WTC11 (cell line): ENCODE data around the gene LPGAT1. TPM values are rescaled to one million over a fixed set of nuclear protein-coding genes. Genes with fewer than 3 reads are reported as not detected.

ENCODE experiments used
- ATAC-seq: fragments of 200-7000 bp; cut with Tn5 transposase; 2 replicates; pipeline ENCODE4 v1.10.0; 2021; ENCODE audit warnings: mild to moderate bottlenecking, moderate library complexity
- CTCF ChIA-PET: fragments of 300-600 bp; sonication (Branson Sonifier 250); formaldehyde crosslinking; loops from one replicate; lab custom pipeline; 2021; ENCODE audit warnings: antibody characterized with exemption; lab: Charles Lee
- POLR2A ChIA-PET: fragments of 350-600 bp; sonication (Branson Sonifier 250); formaldehyde crosslinking; loops from one replicate; lab custom pipeline; 2021; ENCODE audit warnings: antibody characterized with exemption; lab: Charles Lee
- DNase-seq: peaks from one replicate; pipeline ENCODE4 v3.0.0; 2021; ENCODE audit warnings: low spot score
- H3K27ac Mint-ChIP-seq: 2 replicates; pipeline ENCODE4 v1.8.0; 2021; ENCODE audit warnings: mixed read lengths
- H3K27me3 Mint-ChIP-seq: 2 replicates; pipeline ENCODE4 v1.8.0; 2021; ENCODE audit warnings: low read depth, mild to moderate bottlenecking, moderate library complexity, mixed read lengths
- H3K36me3 Mint-ChIP-seq: 2 replicates; pipeline ENCODE4 v1.8.0; 2021; ENCODE audit warnings: mixed read lengths
- H3K4me1 Mint-ChIP-seq: 2 replicates; pipeline ENCODE4 v1.8.0; 2022; ENCODE audit warnings: mixed read lengths
- H3K4me3 Mint-ChIP-seq: 2 replicates; pipeline ENCODE4 v1.8.0; 2021; ENCODE audit warnings: mild to moderate bottlenecking, moderate library complexity, mixed read lengths
- H3K9me3 Mint-ChIP-seq: 2 replicates; pipeline ENCODE4 v1.8.0; 2021; ENCODE audit warnings: mixed read lengths
- ATF3 ChIP-seq: sonication (generic); formaldehyde crosslinking; conservative IDR thresholded peaks from 2 replicates; pipeline ENCODE4 v1.8.1; 2022; ENCODE audit warnings: mild to moderate bottlenecking, missing genetic modification reagents
- FOXJ3 ChIP-seq: sonication (generic); formaldehyde crosslinking; IDR thresholded peaks from 2 replicates; pipeline ENCODE4 v1.9.0; 2021; ENCODE audit warnings: missing genetic modification reagents, mild to moderate bottlenecking, borderline replicate concordance
- GTF2I ChIP-seq: fragments of 250-450 bp; sonication (Bioruptor Pico); conservative IDR thresholded peaks from 2 replicates; pipeline ENCODE4 v1.4.0; 2021; ENCODE audit warnings: mild to moderate bottlenecking
- MXD4 ChIP-seq: fragments of 250-450 bp; sonication (Bioruptor Pico); IDR thresholded peaks from 2 replicates; pipeline ENCODE4 v1.8.0; 2021; ENCODE audit warnings: mild to moderate bottlenecking, moderate library complexity, borderline replicate concordance
- NFYB ChIP-seq: sonication (generic); formaldehyde crosslinking; conservative IDR thresholded peaks from 2 replicates; pipeline ENCODE4 v1.8.0; 2022; ENCODE audit warnings: low read depth, missing genetic modification reagents
- NR1H2 ChIP-seq: sonication (generic); formaldehyde crosslinking; IDR thresholded peaks from 2 replicates; pipeline ENCODE4 v1.9.0; 2021; ENCODE audit warnings: mild to moderate bottlenecking, moderate library complexity, missing genetic modification reagents
- NR3C1 ChIP-seq: sonication (generic); formaldehyde crosslinking; conservative IDR thresholded peaks from 2 replicates; pipeline ENCODE4 v1.8.1; 2023; ENCODE audit warnings: low read depth, mild to moderate bottlenecking, missing genetic modification reagents
- OVOL2 ChIP-seq: fragments of 250-450 bp; sonication (Bioruptor Pico); IDR thresholded peaks from 2 replicates; pipeline ENCODE4 v1.9.0; 2021; ENCODE audit warnings: mild to moderate bottlenecking, borderline replicate concordance
- PRRX2 ChIP-seq: fragments of 250-450 bp; sonication (Bioruptor Pico); IDR thresholded peaks from 2 replicates; pipeline ENCODE4 v1.8.0; 2021; ENCODE audit warnings: mild to moderate bottlenecking
- RELA ChIP-seq: sonication (generic); formaldehyde crosslinking; IDR thresholded peaks from 2 replicates; pipeline ENCODE4 v1.8.1; 2022; ENCODE audit warnings: missing genetic modification reagents, mild to moderate bottlenecking, borderline replicate concordance
- TEAD1 ChIP-seq: sonication (generic); formaldehyde crosslinking; IDR thresholded peaks from 2 replicates; pipeline ENCODE4 v1.8.0; 2022; ENCODE audit warnings: mild to moderate bottlenecking, missing genetic modification reagents
- TP53 ChIP-seq: sonication (generic); formaldehyde crosslinking; IDR thresholded peaks from 2 replicates; pipeline ENCODE4 v1.8.1; 2023; ENCODE audit warnings: mild to moderate bottlenecking, missing genetic modification reagents
- ZBTB21 ChIP-seq: sonication (generic); formaldehyde crosslinking; IDR thresholded peaks from 2 replicates; pipeline ENCODE4 v1.8.1; 2023; ENCODE audit warnings: mild to moderate bottlenecking, missing genetic modification reagents, borderline replicate concordance
- ZNF121 ChIP-seq: sonication (generic); formaldehyde crosslinking; IDR thresholded peaks from 2 replicates; pipeline ENCODE4 v1.8.0; 2023; ENCODE audit warnings: missing genetic modification reagents
- ZNF416 ChIP-seq: fragments of 250-450 bp; sonication (Bioruptor Pico); IDR thresholded peaks from 2 replicates; pipeline ENCODE4 v1.9.0; 2021; ENCODE audit warnings: mild to moderate bottlenecking, inconsistent platforms
- total RNA-seq: library from RNA; stranded (reverse); gene quantifications from 3 replicates; pipeline ENCODE4 v1.2.3, GENCODE V29; 2021
- TF ChIP-seq, protein P1 (sequence below): fragments of 250-450 bp; sonication (Bioruptor Pico); IDR thresholded peaks from 2 replicates; pipeline ENCODE4 v1.9.0; 2021; ENCODE audit warnings: moderate library complexity, mild to moderate bottlenecking, inconsistent platforms, borderline replicate concordance
- TF ChIP-seq, protein P2 (sequence below): sonication (generic); formaldehyde crosslinking; conservative IDR thresholded peaks from 2 replicates; pipeline ENCODE4 v1.8.1; 2023; ENCODE audit warnings: mild to moderate bottlenecking, low read depth, missing genetic modification reagents, moderate library complexity
- TF ChIP-seq, protein P3 (sequence below): sonication (generic); formaldehyde crosslinking; IDR thresholded peaks from 2 replicates; pipeline ENCODE4 v1.8.0; 2022; ENCODE audit warnings: mild to moderate bottlenecking, missing genetic modification reagents
- TF ChIP-seq, protein P4 (sequence below): sonication (generic); formaldehyde crosslinking; IDR thresholded peaks from 2 replicates; pipeline ENCODE4 v1.8.0; 2022; ENCODE audit warnings: mild to moderate bottlenecking, missing genetic modification reagents
- TF ChIP-seq, protein P5 (sequence below): sonication (generic); formaldehyde crosslinking; IDR thresholded peaks from 2 replicates; pipeline ENCODE4 v1.8.0; 2022; ENCODE audit warnings: mild to moderate bottlenecking, missing genetic modification reagents
- TF ChIP-seq, protein P6 (sequence below): sonication (generic); formaldehyde crosslinking; IDR thresholded peaks from 2 replicates; pipeline ENCODE4 v1.8.1; 2023; ENCODE audit warnings: mild to moderate bottlenecking, moderate library complexity, missing genetic modification reagents

The LPGAT1 gene
- total RNA-seq, 1 experiment from 2014 or later, result 15.1 TPM

DNA sequence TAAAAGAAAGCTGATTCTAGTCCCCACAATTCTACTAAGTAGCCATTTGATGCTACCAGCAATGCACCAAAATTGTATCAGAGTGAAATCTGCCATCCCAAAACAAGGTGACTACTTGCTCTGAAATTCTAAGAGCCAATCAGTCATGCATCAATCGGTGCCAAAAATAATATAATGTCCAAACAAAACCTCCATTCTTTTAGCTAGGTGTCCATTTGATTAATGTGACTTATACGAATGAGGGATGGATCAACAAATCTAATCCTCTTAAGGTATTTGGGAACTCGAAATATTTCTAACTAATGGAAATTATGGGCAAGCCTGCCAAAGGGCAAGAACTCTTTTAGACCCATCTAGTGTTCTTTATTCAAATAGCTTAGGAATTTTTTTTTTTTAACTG lies 88.8 kb downstream of the LPGAT1 start:
- no peak for DNase-seq
- ChIA-PET POLR2A (interaction anchor here (0.6 kb wide), 2 partner anchors 43 to 74 kb away, joined by 3 to 4 read pairs; no protein-coding TSS in a partner anchor), CTCF (interaction anchor here (0.5 kb wide), 1 partner anchor 364 kb away, joined by 4 read pairs; no protein-coding TSS in a partner anchor)
- no peak overlapping the region for H3K27ac Mint-ChIP-seq
- H3K9me3 Mint-ChIP-seq, result no peaks in the 10 kb centered on the region
- H3K27me3 Mint-ChIP-seq, result no peaks in the 10 kb centered on the region
- ATAC-seq, result no peak
- TF ChIP-seq GTF2I (CRISPR knock-in tag) (no peak), MXD4 (CRISPR knock-in tag) (no peak), OVOL2 (CRISPR knock-in tag) (no peak), ZBTB21 (CRISPR knock-in tag) (no peak), ATF3 (CRISPR knock-in tag) (no peak), FOXJ3 (no peak)
- TF ChIP-seq, protein P1, sequence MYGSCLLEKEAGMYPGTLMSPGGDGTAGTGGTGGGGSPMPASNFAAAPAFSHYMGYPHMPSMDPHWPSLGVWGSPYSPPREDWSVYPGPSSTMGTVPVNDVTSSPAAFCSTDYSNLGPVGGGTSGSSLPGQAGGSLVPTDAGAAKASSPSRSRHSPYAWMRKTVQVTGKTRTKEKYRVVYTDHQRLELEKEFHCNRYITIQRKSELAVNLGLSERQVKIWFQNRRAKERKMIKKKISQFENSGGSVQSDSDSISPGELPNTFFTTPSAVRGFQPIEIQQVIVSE (CRISPR knock-in tag), result no peak
- TF ChIP-seq, protein P2, sequence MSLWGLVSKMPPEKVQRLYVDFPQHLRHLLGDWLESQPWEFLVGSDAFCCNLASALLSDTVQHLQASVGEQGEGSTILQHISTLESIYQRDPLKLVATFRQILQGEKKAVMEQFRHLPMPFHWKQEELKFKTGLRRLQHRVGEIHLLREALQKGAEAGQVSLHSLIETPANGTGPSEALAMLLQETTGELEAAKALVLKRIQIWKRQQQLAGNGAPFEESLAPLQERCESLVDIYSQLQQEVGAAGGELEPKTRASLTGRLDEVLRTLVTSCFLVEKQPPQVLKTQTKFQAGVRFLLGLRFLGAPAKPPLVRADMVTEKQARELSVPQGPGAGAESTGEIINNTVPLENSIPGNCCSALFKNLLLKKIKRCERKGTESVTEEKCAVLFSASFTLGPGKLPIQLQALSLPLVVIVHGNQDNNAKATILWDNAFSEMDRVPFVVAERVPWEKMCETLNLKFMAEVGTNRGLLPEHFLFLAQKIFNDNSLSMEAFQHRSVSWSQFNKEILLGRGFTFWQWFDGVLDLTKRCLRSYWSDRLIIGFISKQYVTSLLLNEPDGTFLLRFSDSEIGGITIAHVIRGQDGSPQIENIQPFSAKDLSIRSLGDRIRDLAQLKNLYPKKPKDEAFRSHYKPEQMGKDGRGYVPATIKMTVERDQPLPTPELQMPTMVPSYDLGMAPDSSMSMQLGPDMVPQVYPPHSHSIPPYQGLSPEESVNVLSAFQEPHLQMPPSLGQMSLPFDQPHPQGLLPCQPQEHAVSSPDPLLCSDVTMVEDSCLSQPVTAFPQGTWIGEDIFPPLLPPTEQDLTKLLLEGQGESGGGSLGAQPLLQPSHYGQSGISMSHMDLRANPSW, result no peak
- H3K4me1 Mint-ChIP-seq, result peaks cover 8% of the 10 kb centered on the region
- H3K36me3 Mint-ChIP-seq, result no peaks in the 10 kb centered on the region
- H3K4me3 Mint-ChIP-seq, result no peak overlapping the region

DNA sequence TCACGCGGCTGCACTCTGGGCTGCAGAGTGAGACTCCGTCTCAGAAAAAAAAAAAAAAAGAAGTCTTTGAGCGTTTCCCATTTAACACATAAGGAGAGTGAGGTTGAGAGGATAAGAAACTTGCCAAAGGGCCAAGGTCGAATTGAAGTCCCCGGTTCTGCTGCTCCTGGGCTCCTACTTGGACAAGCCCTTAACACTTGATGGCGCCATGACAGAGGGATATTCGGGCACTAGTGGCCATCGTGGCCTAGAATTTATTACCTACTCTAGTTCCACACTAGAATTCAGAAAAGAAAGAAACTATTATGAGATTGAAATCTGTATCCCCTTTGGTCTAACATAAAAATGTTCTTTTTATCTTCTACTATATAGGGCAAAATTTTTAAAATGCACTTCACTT lies 89.4 kb downstream of the LPGAT1 start:
- ATAC-seq, result peak; percentile 47
- H3K27ac Mint-ChIP-seq, result no peak overlapping the region
- no peak for DNase-seq
- peaks cover 8% of the 10 kb centered on the region for H3K4me1 Mint-ChIP-seq
- ChIA-PET CTCF (no interaction called here), POLR2A (no interaction called here)
- H3K4me3 Mint-ChIP-seq, result no peak overlapping the region
- no peaks in the 10 kb centered on the region for H3K36me3 Mint-ChIP-seq
- no peak for TF ChIP-seq NR3C1
- TF ChIP-seq, protein P3, sequence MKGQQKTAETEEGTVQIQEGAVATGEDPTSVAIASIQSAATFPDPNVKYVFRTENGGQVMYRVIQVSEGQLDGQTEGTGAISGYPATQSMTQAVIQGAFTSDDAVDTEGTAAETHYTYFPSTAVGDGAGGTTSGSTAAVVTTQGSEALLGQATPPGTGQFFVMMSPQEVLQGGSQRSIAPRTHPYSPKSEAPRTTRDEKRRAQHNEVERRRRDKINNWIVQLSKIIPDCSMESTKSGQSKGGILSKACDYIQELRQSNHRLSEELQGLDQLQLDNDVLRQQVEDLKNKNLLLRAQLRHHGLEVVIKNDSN (CRISPR knock-in tag), result no peak
- TF ChIP-seq NFYB (CRISPR knock-in tag), result no peak
- no peak for TF ChIP-seq NR1H2 (CRISPR knock-in tag)
- TF ChIP-seq TP53 (CRISPR knock-in tag), result no peak
- TF ChIP-seq, protein P4, sequence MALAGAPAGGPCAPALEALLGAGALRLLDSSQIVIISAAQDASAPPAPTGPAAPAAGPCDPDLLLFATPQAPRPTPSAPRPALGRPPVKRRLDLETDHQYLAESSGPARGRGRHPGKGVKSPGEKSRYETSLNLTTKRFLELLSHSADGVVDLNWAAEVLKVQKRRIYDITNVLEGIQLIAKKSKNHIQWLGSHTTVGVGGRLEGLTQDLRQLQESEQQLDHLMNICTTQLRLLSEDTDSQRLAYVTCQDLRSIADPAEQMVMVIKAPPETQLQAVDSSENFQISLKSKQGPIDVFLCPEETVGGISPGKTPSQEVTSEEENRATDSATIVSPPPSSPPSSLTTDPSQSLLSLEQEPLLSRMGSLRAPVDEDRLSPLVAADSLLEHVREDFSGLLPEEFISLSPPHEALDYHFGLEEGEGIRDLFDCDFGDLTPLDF, result no peak
- TF ChIP-seq, protein P5, sequence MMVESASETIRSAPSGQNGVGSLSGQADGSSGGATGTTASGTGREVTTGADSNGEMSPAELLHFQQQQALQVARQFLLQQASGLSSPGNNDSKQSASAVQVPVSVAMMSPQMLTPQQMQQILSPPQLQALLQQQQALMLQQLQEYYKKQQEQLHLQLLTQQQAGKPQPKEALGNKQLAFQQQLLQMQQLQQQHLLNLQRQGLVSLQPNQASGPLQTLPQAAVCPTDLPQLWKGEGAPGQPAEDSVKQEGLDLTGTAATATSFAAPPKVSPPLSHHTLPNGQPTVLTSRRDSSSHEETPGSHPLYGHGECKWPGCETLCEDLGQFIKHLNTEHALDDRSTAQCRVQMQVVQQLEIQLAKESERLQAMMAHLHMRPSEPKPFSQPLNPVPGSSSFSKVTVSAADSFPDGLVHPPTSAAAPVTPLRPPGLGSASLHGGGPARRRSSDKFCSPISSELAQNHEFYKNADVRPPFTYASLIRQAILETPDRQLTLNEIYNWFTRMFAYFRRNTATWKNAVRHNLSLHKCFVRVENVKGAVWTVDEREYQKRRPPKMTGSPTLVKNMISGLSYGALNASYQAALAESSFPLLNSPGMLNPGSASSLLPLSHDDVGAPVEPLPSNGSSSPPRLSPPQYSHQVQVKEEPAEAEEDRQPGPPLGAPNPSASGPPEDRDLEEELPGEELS (CRISPR knock-in tag), result no peak
- no peak for TF ChIP-seq ZNF416
- TF ChIP-seq, protein P6, sequence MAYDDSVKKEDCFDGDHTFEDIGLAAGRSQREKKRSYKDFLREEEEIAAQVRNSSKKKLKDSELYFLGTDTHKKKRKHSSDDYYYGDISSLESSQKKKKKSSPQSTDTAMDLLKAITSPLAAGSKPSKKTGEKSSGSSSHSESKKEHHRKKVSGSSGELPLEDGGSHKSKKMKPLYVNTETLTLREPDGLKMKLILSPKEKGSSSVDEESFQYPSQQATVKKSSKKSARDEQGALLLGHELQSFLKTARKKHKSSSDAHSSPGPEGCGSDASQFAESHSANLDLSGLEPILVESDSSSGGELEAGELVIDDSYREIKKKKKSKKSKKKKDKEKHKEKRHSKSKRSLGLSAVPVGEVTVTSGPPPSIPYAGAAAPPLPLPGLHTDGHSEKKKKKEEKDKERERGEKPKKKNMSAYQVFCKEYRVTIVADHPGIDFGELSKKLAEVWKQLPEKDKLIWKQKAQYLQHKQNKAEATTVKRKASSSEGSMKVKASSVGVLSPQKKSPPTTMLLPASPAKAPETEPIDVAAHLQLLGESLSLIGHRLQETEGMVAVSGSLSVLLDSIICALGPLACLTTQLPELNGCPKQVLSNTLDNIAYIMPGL (CRISPR knock-in tag), result no peak
- TF ChIP-seq RELA (CRISPR knock-in tag), result no peak
- no peak for TF ChIP-seq ATF3 (CRISPR knock-in tag)
- no peak for TF ChIP-seq ZNF121 (CRISPR knock-in tag)
- TF ChIP-seq PRRX2 (CRISPR knock-in tag), result no peak
- TF ChIP-seq TEAD1 (CRISPR knock-in tag), result no peak
- no peaks in the 10 kb centered on the region for H3K9me3 Mint-ChIP-seq
- H3K27me3 Mint-ChIP-seq, result no peaks in the 10 kb centered on the region
